Right ventricle myocardium superior (tissue), 1 donor: ENCODE results near the gene SRGAP3. TPM values are rescaled to one million over a fixed set of nuclear protein-coding genes. Genes with fewer than 3 reads are reported as not detected.

Experiments
- ATAC-seq: fragments of 200-7000 bp; cut with Tn5 transposase; one replicate; pipeline ENCODE4 v1.9.1; 2020; ENCODE audit warnings: mild to moderate bottlenecking; ENCODE audit not compliant: poor library complexity
- DNase-seq: peaks from one replicate; pipeline ENCODE4 v3.0.0-alpha.2; 2020
- intact Hi-C: fragments of 100-400 bp; cut with DNase I; formaldehyde crosslinking; loops from one replicate; pipeline ENCODE4 v1.11.2; 2022
- total RNA-seq: library from RNA; stranded (reverse); fragmentation: NEBNext Ultra II Directional; extraction: Animal tissue kit (Norgen Biotek cat#: 25700); gene quantifications from one replicate; pipeline ENCODE4 v1.2.1, GENCODE V29; 2021
- donor health status: DM: no; HTN: yes; CAD: no; lungs with severe emphysema.

The SRGAP3 gene
- total RNA-seq, 1 donor from 2014 or later = 5.1 TPM

GRCh38 chr3:9257092-9257491 is 7.6 kb upstream of the SRGAP3 start:
- ATAC-seq = no peak
- no peak for DNase-seq
- intact Hi-C loops = no loop called here

- no peak for ATAC-seq
- intact Hi-C loops = no loop called here
- DNase-seq = no peak
These were observed 6.5 kb upstream of the SRGAP3 start for GRCh38 chr3:9255976-9256375.

GRCh38 chr3:9254764-9255163 is 5.3 kb upstream of the SRGAP3 start:
- intact Hi-C loops = no loop called here
- ATAC-seq (no peak), DNase-seq (no peak)

GRCh38 chr3:9253327-9253726 is 3.9 kb upstream of the SRGAP3 start:
- intact Hi-C loops = no loop called here
- DNase-seq (no peak), ATAC-seq (no peak)

GRCh38 chr3:9251055-9251786 is 1.8 kb upstream of the SRGAP3 start:
- ATAC-seq (peak; percentile 82), DNase-seq (peak; percentile 73)
- intact Hi-C loops = no loop called here

- DNase-seq = no peak
- peak; percentile 7 for ATAC-seq
- intact Hi-C loops = no loop called here
These were observed 790 bp upstream of the SRGAP3 start for GRCh38 chr3:9250236-9250635.

- intact Hi-C loops = no loop called here
- ATAC-seq (no peak), DNase-seq (no peak)
These were observed 749 bp downstream of the SRGAP3 start for GRCh38 chr3:9248522-9249271.

- ATAC-seq (no peak), DNase-seq (no peak)
- intact Hi-C loops = no loop called here
These were observed 1.4 kb downstream of the SRGAP3 start for GRCh38 chr3:9247941-9248521.

GRCh38 chr3:9247361-9247940 is 2.0 kb downstream of the SRGAP3 start:
- no peak for DNase-seq
- intact Hi-C loops = no loop called here

GRCh38 chr3:9246189-9246588 is 3.3 kb downstream of the SRGAP3 start:
- ATAC-seq (no peak), DNase-seq (no peak)
- intact Hi-C loops = no loop called here

More at GRCh38 chr3:9247361-9247940, 2.0 kb downstream of the SRGAP3 start:
- no peak for ATAC-seq

- no peak for DNase-seq
- no peak for ATAC-seq
- intact Hi-C loops = no loop called here
These were observed 4.8 kb downstream of the SRGAP3 start for GRCh38 chr3:9244495-9245183.

GRCh38 chr3:9241956-9242355 is 7.5 kb downstream of the SRGAP3 start:
- intact Hi-C loops = no loop called here
- DNase-seq (no peak), ATAC-seq (no peak)

GRCh38 chr3:9239680-9240079 is 9.8 kb downstream of the SRGAP3 start:
- intact Hi-C loops = no loop called here
- ATAC-seq (no peak), DNase-seq (no peak)

GRCh38 chr3:9238721-9239295 is 10.6 kb downstream of the SRGAP3 start:
- DNase-seq = no peak
- intact Hi-C loops = no loop called here
- ATAC-seq = no peak

- ATAC-seq = no peak
- intact Hi-C loops = no loop called here
- DNase-seq = no peak
These were observed 11.2 kb downstream of the SRGAP3 start for GRCh38 chr3:9238276-9238675.

- intact Hi-C loops = no loop called here
- no peak for DNase-seq
- no peak for ATAC-seq
These were observed 15.4 kb downstream of the SRGAP3 start for GRCh38 chr3:9233814-9234600.

GRCh38 chr3:9233101-9233500 is 16.3 kb downstream of the SRGAP3 start:
- intact Hi-C loops = no loop called here
- DNase-seq = no peak
- no peak for ATAC-seq

- DNase-seq (no peak), ATAC-seq (no peak)
- intact Hi-C loops = no loop called here
These were observed 17.5 kb downstream of the SRGAP3 start for GRCh38 chr3:9231937-9232336.
